Psoas muscle (tissue), 8 donors: Measurements from ENCODE around the gene PDGFRA. TPM values are rescaled to one million over a fixed set of nuclear protein-coding genes. Genes with fewer than 3 reads are reported as not detected.
"Not testable (repeated sequence)": the region's sequence is repeated elsewhere in the genome, so short reads cannot be mapped to it uniquely, and the experiment has no call there.

ENCODE experiments used
- ATAC-seq, 4 donors: fragments of 200-7000 bp; cut with Tn5 transposase; one replicate each; pipeline ENCODE4 v1.9.1; 2020; ENCODE audit warnings: moderate library complexity in 3 of 4, mild to moderate bottlenecking in 2 of 4
- DNase-seq, 2 donors: peaks; one replicate each; pipeline ENCODE4 v3.0.0-alpha.2; 2020
- H3K27ac ChIP-seq: fragments of 200-600 bp; one replicate; pipeline ENCODE4 v1.8.0; 2022
- H3K27me3 ChIP-seq, 3 donors: fragments of 200-600 bp in 1 of 3; one replicate each; pipeline versions ENCODE4 v1.6.1 to v1.8.0; 2013 to 2022; ENCODE audit warnings: low read length in 2 of 3, mild to moderate bottlenecking in 2 of 3, moderate library complexity in 1 of 3; ENCODE audit not compliant: insufficient read depth in 3 of 3
- H3K36me3 ChIP-seq, 2 donors: fragments of 200-600 bp in 1 of 2; one replicate each; pipeline versions ENCODE4 v1.6.1 to v1.8.0; 2013 to 2022; ENCODE audit warnings: low read depth in 1 of 2, mild to moderate bottlenecking in 1 of 2, moderate library complexity in 1 of 2; ENCODE audit not compliant: insufficient read depth in 1 of 2
- H3K4me1 ChIP-seq: fragments of 200-600 bp; one replicate; pipeline ENCODE4 v1.8.0; 2022
- H3K4me3 ChIP-seq: fragments of 200-600 bp; one replicate; pipeline ENCODE4 v1.8.0; 2022; ENCODE audit warnings: mild to moderate bottlenecking
- H3K9me3 ChIP-seq: fragments of 200-600 bp; one replicate; pipeline ENCODE4 v1.8.0; 2022
- CTCF ChIP-seq: fragments of 200-600 bp; IDR thresholded peaks from one replicate; pipeline ENCODE4 v1.8.0; 2022; ENCODE audit warnings: antibody characterized with exemption
- WGBS, 3 donors: extraction: QIAGEN DNeasy Blood & Tissue Kit; methylation state at CpG; one replicate each; pipeline versions ENCODE4 v1.1.6 to v1.1.7; 2013; 5-methylcytosine and 5-hydroxymethylcytosine counted together
- intact Hi-C, 2 donors: fragments of 100-400 bp; cut with DNase I; formaldehyde crosslinking; loops; one replicate each; pipeline versions ENCODE4 v1.11.0 to v1.14.2; 2022
- polyA plus RNA-seq, 3 donors: library from polyadenylated mRNA; stranded (reverse); fragments of 200-250 nt; gene quantifications; one replicate each; pipeline ENCODE4 v1.2.3, GENCODE V29; 2013
- total RNA-seq, 4 donors: library from RNA; stranded (reverse); fragmentation: NEBNext Ultra II Directional in 2 of 4; extraction: Animal tissue kit (Norgen Biotek cat#: 25700) in 2 of 4; gene quantifications; one replicate each; pipeline versions ENCODE4 v1.2.1 to v1.2.4, GENCODE V29; 2021 to 2023
- donor health status: healthy with polysubstance abuse.
- donor health status: DM: no; HTN: no; CAD: no; lungs with moderate emphysema.
- donor health status: Bipolar disorder and iron deficiency.
- donor health status: healthy.
- donor health status: DM: yes; HTN: yes; CAD: no.
- donor health status: DM: no; HTN: no; CAD: no.
- donor health status: DM: no; HTN: no; CAD: no.
- donor health status: DM: yes; HTN: yes; CAD: no.

Gene PDGFRA
- total and polyA plus RNA-seq, 7 donors = 3.1 to 32.6 (median 12.9) TPM

- DNase-seq (no peak), ATAC-seq (no peak)
- no peak for TF ChIP-seq CTCF
- Histone ChIP-seq H3K27me3 (no peaks in the 10 kb centered on the region), H3K36me3 (no peaks in the 10 kb centered on the region), H3K9me3 (no peaks in the 10 kb centered on the region), H3K4me3 (no peak overlapping the region), H3K27ac (no peak overlapping the region), H3K4me1 (peaks cover 5% of the 10 kb centered on the region)
- intact Hi-C loops = loop anchor here (10.0 kb wide), 2 partner anchors 1044 to 1864 kb away; no protein-coding TSS in a partner anchor
Measured at GRCh38 chr4:54238389-54238788, 9.3 kb downstream of the PDGFRA start.

GRCh38 chr4:54241268-54241823, 12.3 kb downstream of the PDGFRA start:
- H3K4me3 ChIP-seq, H3K27me3 ChIP-seq, H3K4me1 ChIP-seq, H3K9me3 ChIP-seq, H3K36me3 ChIP-seq, ATAC-seq, intact Hi-C loops, H3K27ac ChIP-seq, DNase-seq: not testable (repeated sequence)
- 80 to 98% (median 95%) methylated on average over 3 of the region's 3 CpGs for WGBS, 3 donors

- not testable (repeated sequence) for ATAC-seq
Measured at GRCh38 chr4:54243541-54243940, 14.4 kb downstream of the PDGFRA start.

GRCh38 chr4:54252312-54252711, 23.2 kb downstream of the PDGFRA start:
- H3K4me3 ChIP-seq, DNase-seq, H3K27ac ChIP-seq, H3K36me3 ChIP-seq, H3K27me3 ChIP-seq, ATAC-seq, H3K9me3 ChIP-seq, H3K4me1 ChIP-seq, intact Hi-C loops: not testable (repeated sequence)
- 20 to 58% (median 44%) methylated on average over 1 of the region's 1 CpG for WGBS, 3 donors

More at GRCh38 chr4:54243541-54243940, 14.4 kb downstream of the PDGFRA start:
- H3K27me3 ChIP-seq, H3K9me3 ChIP-seq, DNase-seq, H3K4me3 ChIP-seq, H3K27ac ChIP-seq, intact Hi-C loops, H3K36me3 ChIP-seq, H3K4me1 ChIP-seq: not testable (repeated sequence)
- 96 to 97% (median 97%) methylated on average over 14 to 15 of the region's 15 CpGs for WGBS, 3 donors

- no peak overlapping the region for H3K4me3 ChIP-seq
- no peaks in the 10 kb centered on the region for H3K9me3 ChIP-seq
- TF ChIP-seq CTCF = no peak
- H3K27ac ChIP-seq = no peak overlapping the region
- no peak for ATAC-seq
- H3K36me3 ChIP-seq = no peaks in the 10 kb centered on the region
- whole genome bisulfite sequencing, 3 donors = 55 to 59% (median 55%) methylated on average over 7 of the region's 7 CpGs
- H3K27me3 ChIP-seq = no peaks in the 10 kb centered on the region
- intact Hi-C loops = no loop called here
- H3K4me1 ChIP-seq = no peaks in the 10 kb centered on the region
- no peak for DNase-seq
Measured at GRCh38 chr4:54254116-54254914, 25.2 kb downstream of the PDGFRA start.

GRCh38 chr4:54254915-54255246, 25.8 kb downstream of the PDGFRA start:
- no peak overlapping the region for H3K4me3 ChIP-seq
- H3K36me3 ChIP-seq = no peaks in the 10 kb centered on the region
- H3K27me3 ChIP-seq = no peaks in the 10 kb centered on the region
- no peak for ATAC-seq
- H3K27ac ChIP-seq = no peak overlapping the region
- WGBS, 3 donors = 79 to 84% (median 80%) methylated on average over 4 of the region's 4 CpGs
- TF ChIP-seq CTCF = no peak
- intact Hi-C loops = no loop called here
- H3K4me1 ChIP-seq = no peaks in the 10 kb centered on the region
- H3K9me3 ChIP-seq = no peaks in the 10 kb centered on the region
- DNase-seq = no peak
